ENCODE data around the gene USP2.

USP2 gene

GRCh38 chr11:119310682-119311052 lies 70.8 kb downstream of the USP2 start:
- H3K36me3 ChIP-seq (ENCODE audit: insufficient read depth, low read length): peaks cover 8% of the 10 kb centered on the region

GRCh38 chr11:119309953-119310681 lies 71.4 kb downstream of the USP2 start:
- TF ChIP-seq CTCF (IDR thresholded peaks at IDR 0.05; ENCODE audit: borderline replicate concordance, extremely low read depth, low read length, poor library complexity, severe bottlenecking) (no peak), EZH2 (IDR thresholded peaks at IDR 0.05; ENCODE audit: borderline replicate concordance, low read depth, low read length, severe bottlenecking) (no peak)
- no peak overlapping the region for H3K4me2 ChIP-seq (ENCODE audit: insufficient read depth, low read length)
- H3K79me2 ChIP-seq (ENCODE audit: insufficient read depth, low read length): no peaks in the 10 kb centered on the region
- no peak for ATAC-seq (ENCODE audit: insufficient read depth, low read depth)
- no peak overlapping the region for H3K9ac ChIP-seq (ENCODE audit: low read depth, low read length)
- no peak overlapping the region for H3K27ac ChIP-seq (ENCODE audit: low read length)
- no peaks in the 10 kb centered on the region for H3K9me3 ChIP-seq (ENCODE audit: insufficient read depth, low read length, severe bottlenecking)
- H3K4me3 ChIP-seq (ENCODE audit: low read depth in 1 of 2, low read length in 2 of 2): no peak overlapping the region
- H3K36me3 ChIP-seq (ENCODE audit: insufficient read depth, low read length): peaks cover 12% of the 10 kb centered on the region
- H3K27me3 ChIP-seq (ENCODE audit: insufficient read depth, low read length, poor library complexity): peaks cover 6% of the 10 kb centered on the region
- H4K20me1 ChIP-seq (ENCODE audit: insufficient read depth, low read length): no peaks in the 10 kb centered on the region
- peaks cover 5% of the 10 kb centered on the region; the same call in 1 of the 2 replicates for H3K4me1 ChIP-seq (ENCODE audit: insufficient read depth, low read length)
- DNase-seq: no peak
- H2AFZ ChIP-seq (ENCODE audit: low read depth, low read length): no peak overlapping the region

More at GRCh38 chr11:119310682-119311052, 70.8 kb downstream of the USP2 start:
- H3K4me3 ChIP-seq (ENCODE audit: low read depth in 1 of 2, low read length in 2 of 2): no peak overlapping the region
- no peak overlapping the region for H3K27ac ChIP-seq (ENCODE audit: low read length)
- no peak overlapping the region for H3K4me2 ChIP-seq (ENCODE audit: insufficient read depth, low read length)
- no peak for DNase-seq
- peaks cover 10% of the 10 kb centered on the region for H3K4me1 ChIP-seq (ENCODE audit: insufficient read depth, low read length)
- no peak for TF ChIP-seq CTCF (IDR thresholded peaks at IDR 0.05; ENCODE audit: borderline replicate concordance, extremely low read depth, low read length, poor library complexity, severe bottlenecking)
- TF ChIP-seq EZH2 (IDR thresholded peaks at IDR 0.05; ENCODE audit: borderline replicate concordance, low read depth, low read length, severe bottlenecking): no peak
- ATAC-seq (ENCODE audit: insufficient read depth, low read depth): no peak
- no peak overlapping the region for H3K9ac ChIP-seq (ENCODE audit: low read depth, low read length)
- no peaks in the 10 kb centered on the region for H3K9me3 ChIP-seq (ENCODE audit: insufficient read depth, low read length, severe bottlenecking)
- H2AFZ ChIP-seq (ENCODE audit: low read depth, low read length): no peak overlapping the region
- H3K27me3 ChIP-seq (ENCODE audit: insufficient read depth, low read length, poor library complexity): peaks cover 11% of the 10 kb centered on the region
- H4K20me1 ChIP-seq (ENCODE audit: insufficient read depth, low read length): peaks cover 3% of the 10 kb centered on the region
- no peaks in the 10 kb centered on the region for H3K79me2 ChIP-seq (ENCODE audit: insufficient read depth, low read length)

- no peak for ATAC-seq (ENCODE audit: insufficient read depth, low read depth)
- Histone ChIP-seq H4K20me1 (ENCODE audit: insufficient read depth, low read length) (no peaks in the 10 kb centered on the region), H3K9me3 (ENCODE audit: insufficient read depth, low read length, severe bottlenecking) (no peaks in the 10 kb centered on the region), H2AFZ (ENCODE audit: low read depth, low read length) (no peak overlapping the region), H3K4me2 (ENCODE audit: insufficient read depth, low read length) (no peak overlapping the region), H3K36me3 (ENCODE audit: insufficient read depth, low read length) (peaks cover 12% of the 10 kb centered on the region), H3K27ac (ENCODE audit: low read length) (no peak overlapping the region), H3K4me1 (ENCODE audit: insufficient read depth, low read length) (no peaks in the 10 kb centered on the region), H3K27me3 (ENCODE audit: insufficient read depth, low read length, poor library complexity) (no peaks in the 10 kb centered on the region), H3K4me3 (ENCODE audit: low read depth in 1 of 2, low read length in 2 of 2) (no peak overlapping the region), H3K79me2 (ENCODE audit: insufficient read depth, low read length) (no peaks in the 10 kb centered on the region), H3K9ac (ENCODE audit: low read depth, low read length) (no peak overlapping the region)
- DNase-seq: no peak
- no peak for TF ChIP-seq CTCF (IDR thresholded peaks at IDR 0.05; ENCODE audit: borderline replicate concordance, extremely low read depth, low read length, poor library complexity, severe bottlenecking)
- no peak for TF ChIP-seq EZH2 (IDR thresholded peaks at IDR 0.05; ENCODE audit: borderline replicate concordance, low read depth, low read length, severe bottlenecking)
Observed at GRCh38 chr11:119309411-119309810, 72.1 kb downstream of the USP2 start.
